ENCODE data around the gene EBPL. TPM values are rescaled to one million over a fixed set of nuclear protein-coding genes. Genes with fewer than 3 reads are reported as not detected.
A peak's percentile ranks its signal among the peaks of the same experiment; 100 is the strongest.

Gene EBPL
- polyA plus RNA-seq, 5 donors = 68.7 to 79.5 (median 75.0) TPM

- no peak for DNase-seq
Observed at GRCh38 chr13:49681842-49682435, 9.3 kb downstream of the EBPL start.

- no peak for DNase-seq
Observed at GRCh38 chr13:49679246-49679645, 12.0 kb downstream of the EBPL start.

GRCh38 chr13:49678191-49678914 is 12.9 kb downstream of the EBPL start:
- no peak for DNase-seq

- no peak for DNase-seq
Observed at GRCh38 chr13:49676581-49677298, 14.5 kb downstream of the EBPL start.

GRCh38 chr13:49670828-49671227 is 20.5 kb downstream of the EBPL start:
- no peak for DNase-seq

GRCh38 chr13:49669735-49670309 is 21.5 kb downstream of the EBPL start:
- DNase-seq = peak; percentile 31 to 75

GRCh38 chr13:49667773-49668172 is 23.5 kb downstream of the EBPL start:
- DNase-seq = no peak

GRCh38 chr13:49664606-49665005 is 26.7 kb downstream of the EBPL start:
- no peak for DNase-seq

- DNase-seq = no peak
Observed at GRCh38 chr13:49657241-49657641, 34.0 kb downstream of the EBPL start.

- DNase-seq = no peak
Observed at GRCh38 chr13:49655906-49656305, 35.4 kb downstream of the EBPL start.

- DNase-seq = no peak
Observed at GRCh38 chr13:49654011-49654410, 37.3 kb downstream of the EBPL start.

- no peak for DNase-seq
Observed at GRCh38 chr13:49653478-49653877, 37.8 kb downstream of the EBPL start.

GRCh38 chr13:49652355-49653305 is 38.7 kb downstream of the EBPL start:
- DNase-seq = no peak

GRCh38 chr13:49651570-49652354 is 39.5 kb downstream of the EBPL start:
- no peak for DNase-seq

- DNase-seq = no peak
Observed at GRCh38 chr13:49649963-49650312, 41.3 kb downstream of the EBPL start.

GRCh38 chr13:49649244-49649962 is 41.9 kb downstream of the EBPL start:
- DNase-seq = no peak

- no peak for DNase-seq
Observed at GRCh38 chr13:49646688-49647087, 44.6 kb downstream of the EBPL start.

GRCh38 chr13:49645451-49645850 is 45.8 kb downstream of the EBPL start:
- DNase-seq = no peak

GRCh38 chr13:49643035-49643646 is 48.1 kb downstream of the EBPL start:
- no peak for DNase-seq
